Fibroblast of mammary gland (primary cell): ENCODE measurements around the gene PFKFB4.

Experiments used
- DNase-seq: peaks from one replicate; pipeline ENCODE4 v3.0.0-alpha.2; 2010; ENCODE audit warnings: low read depth
- H3K4me3 ChIP-seq: 2 replicates; pipeline ENCODE4 v1.5.1; 2011; ENCODE audit warnings: low read depth, mild to moderate bottlenecking, low read length, moderate library complexity; ENCODE audit not compliant: control insufficient read depth
- TF ChIP-seq, protein P1 (sequence below): conservative IDR thresholded peaks from 2 replicates; pipeline ENCODE4 v1.5.1; 2011; ENCODE audit warnings: low read depth, low read length, inconsistent platforms; ENCODE audit not compliant: control insufficient read depth, insufficient read depth

The PFKFB4 gene

DNA sequence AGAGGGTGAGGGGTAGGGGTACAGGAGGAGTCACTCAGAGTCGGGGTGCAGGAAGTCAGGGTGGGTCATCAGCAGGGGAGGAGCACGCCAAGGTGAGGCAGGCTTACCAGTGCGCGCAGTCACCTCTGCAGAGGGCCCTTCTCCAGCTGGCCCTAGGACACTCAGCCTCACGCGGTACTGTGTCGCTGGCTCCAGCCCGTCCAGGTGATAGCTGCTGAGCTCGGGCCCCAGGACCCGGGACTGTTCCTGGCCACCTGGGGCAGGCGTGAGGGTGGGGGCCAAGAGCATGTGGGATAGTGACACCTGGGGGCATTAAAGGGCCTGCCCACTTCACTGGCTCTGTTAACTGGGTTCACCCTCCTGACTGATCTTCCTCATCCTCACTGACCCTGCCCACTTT, 31.1 kb upstream of the PFKFB4 start:
- DNase-seq: no peak
- TF ChIP-seq, protein P1, sequence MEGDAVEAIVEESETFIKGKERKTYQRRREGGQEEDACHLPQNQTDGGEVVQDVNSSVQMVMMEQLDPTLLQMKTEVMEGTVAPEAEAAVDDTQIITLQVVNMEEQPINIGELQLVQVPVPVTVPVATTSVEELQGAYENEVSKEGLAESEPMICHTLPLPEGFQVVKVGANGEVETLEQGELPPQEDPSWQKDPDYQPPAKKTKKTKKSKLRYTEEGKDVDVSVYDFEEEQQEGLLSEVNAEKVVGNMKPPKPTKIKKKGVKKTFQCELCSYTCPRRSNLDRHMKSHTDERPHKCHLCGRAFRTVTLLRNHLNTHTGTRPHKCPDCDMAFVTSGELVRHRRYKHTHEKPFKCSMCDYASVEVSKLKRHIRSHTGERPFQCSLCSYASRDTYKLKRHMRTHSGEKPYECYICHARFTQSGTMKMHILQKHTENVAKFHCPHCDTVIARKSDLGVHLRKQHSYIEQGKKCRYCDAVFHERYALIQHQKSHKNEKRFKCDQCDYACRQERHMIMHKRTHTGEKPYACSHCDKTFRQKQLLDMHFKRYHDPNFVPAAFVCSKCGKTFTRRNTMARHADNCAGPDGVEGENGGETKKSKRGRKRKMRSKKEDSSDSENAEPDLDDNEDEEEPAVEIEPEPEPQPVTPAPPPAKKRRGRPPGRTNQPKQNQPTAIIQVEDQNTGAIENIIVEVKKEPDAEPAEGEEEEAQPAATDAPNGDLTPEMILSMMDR: no peak
- no peak overlapping the region for H3K4me3 ChIP-seq

DNA sequence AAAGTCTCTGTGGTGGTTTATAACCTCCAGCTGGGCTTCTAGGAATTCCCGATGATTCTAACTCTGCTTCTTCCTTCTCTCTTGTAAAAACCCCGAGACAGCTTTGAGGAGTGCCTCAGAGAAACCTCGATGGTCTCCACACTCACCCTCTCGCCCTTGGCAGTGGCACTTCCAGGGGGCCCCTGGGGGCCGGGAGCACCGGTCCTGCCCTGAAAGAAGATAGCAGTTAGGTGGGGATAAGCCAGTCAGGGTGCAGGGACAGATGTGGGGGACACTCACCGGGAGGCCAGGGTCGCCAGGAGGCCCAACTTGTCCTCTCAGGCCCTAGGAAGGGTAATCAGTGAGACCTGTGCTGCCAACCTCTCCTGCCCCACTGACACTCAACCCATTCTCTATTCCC, 28.8 kb upstream of the PFKFB4 start:
- H3K4me3 ChIP-seq: no peak overlapping the region
- no peak for DNase-seq
- TF ChIP-seq, protein P1: no peak

DNA sequence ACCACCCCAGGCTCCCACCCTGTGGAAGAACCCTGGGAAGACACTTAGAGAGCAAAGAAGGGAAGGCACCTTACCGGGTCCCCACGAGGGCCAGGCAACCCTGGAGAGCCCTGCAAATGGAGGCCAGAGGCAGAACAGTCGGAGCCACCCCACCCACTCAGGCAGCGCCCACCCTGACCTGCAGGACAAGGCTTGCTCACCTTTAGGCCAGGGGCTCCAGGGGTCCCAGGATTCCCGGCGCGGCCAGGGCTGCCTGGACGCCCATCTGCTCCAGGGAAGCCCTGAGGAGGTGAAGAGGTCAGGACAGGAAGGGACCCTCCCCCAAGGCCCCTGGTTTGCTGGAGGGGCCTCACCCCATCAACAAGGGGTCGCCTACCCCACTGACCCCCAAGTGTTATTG, 28.2 kb upstream of the PFKFB4 start:
- H3K4me3 ChIP-seq: no peak overlapping the region
- TF ChIP-seq, protein P1: no peak
- DNase-seq: no peak

DNA sequence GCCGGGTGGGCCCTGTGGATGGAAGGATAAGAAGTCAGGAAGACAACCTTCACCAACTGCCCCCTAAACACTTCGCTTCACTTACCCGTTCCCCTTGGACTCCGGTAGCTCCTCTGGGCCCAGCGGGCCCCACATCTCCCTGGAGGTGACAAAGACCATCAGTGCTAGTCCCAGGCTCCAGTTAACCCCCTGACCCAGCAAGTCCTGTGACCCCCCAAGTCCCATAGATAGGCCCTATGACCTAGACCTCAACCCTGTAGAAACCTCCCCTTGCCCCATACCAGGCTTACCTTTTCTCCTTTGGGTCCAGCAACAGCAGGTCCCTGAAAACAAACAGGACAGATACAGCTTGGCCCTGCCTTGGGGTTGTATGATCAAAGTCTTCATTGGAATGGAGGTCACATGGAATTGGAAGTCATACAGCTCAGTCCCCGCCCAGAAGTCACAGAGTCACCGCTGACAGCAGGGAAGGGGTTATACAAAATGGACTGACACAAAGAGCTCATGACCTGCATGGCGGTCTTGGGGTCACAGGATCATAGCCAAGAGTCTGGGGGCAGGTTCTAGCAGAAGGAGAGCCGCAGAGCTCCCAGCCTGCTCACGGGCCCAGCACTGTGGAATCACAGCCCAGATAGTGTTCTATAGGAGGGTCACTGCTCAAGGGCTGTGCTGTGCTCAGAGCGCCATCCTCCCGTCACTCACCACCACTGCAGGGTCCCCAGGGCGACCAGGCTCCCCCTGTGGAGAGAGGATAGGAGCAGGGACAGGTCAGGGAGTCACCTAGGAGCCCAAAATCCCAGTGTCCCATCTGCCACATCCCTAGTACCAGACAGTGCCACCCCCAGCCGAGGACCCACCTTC, 25.2 kb upstream of the PFKFB4 start:
- no peak for DNase-seq
- no peak overlapping the region for H3K4me3 ChIP-seq
- TF ChIP-seq, protein P1: no peak

DNA sequence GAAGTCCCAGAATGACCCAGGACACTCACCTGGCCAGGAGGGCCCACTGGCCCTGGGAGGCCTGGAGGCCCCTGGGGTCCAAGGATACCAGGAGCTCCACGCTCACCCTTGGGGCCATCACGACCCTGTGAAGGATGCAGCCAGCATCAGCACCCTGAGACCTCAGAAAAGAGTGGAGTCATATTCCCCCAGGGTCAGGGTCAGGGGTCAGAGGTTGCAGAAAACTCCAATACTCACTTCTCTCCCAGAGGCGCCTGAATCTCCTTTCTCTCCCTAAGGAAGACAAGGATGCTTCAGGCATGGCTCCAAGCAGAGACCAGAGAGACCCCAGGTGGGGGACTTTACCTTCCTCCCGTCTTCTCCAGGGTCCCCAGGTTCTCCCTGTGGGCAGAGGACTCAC, 20.0 kb upstream of the PFKFB4 start:
- DNase-seq: no peak
- H3K4me3 ChIP-seq: no peak overlapping the region
- TF ChIP-seq, protein P1: no peak

DNA sequence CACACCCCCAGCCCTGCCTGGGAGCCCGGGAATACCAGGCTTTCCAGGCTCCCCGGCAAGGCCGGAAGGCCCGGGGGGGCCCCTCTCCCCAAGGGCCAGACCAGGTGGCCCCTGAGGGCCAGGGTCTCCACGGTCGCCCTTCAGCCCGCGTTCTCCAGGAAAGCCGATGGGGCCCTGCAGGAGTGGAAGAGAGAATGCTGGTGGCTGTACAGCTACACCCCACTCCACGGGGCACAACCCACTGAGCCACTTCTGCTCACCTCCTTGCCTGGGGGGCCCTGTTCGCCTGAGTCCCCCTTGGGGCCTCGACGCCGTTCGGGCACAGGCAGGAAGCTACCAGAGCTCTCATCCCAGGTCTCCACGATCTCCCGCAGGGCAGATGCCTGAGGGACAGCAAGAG, 18.8 kb upstream of the PFKFB4 start:
- no peak overlapping the region for H3K4me3 ChIP-seq
- no peak for DNase-seq
- TF ChIP-seq, protein P1: no peak
